Liver (tissue), 9 donors: ENCODE data around the gene TRERF1. TPM values are rescaled to one million over a fixed set of nuclear protein-coding genes. Genes with fewer than 3 reads are reported as not detected.

Source experiments
- DNase-seq: peaks from one replicate; pipeline ENCODE4 v3.0.0-alpha.2; 2017; ENCODE audit warnings: low spot score
- H3K27ac ChIP-seq, 2 donors: one replicate each; pipeline ENCODE4 v1.7.0; 2013; ENCODE audit warnings: inconsistent platforms in 2 of 2, low read length in 2 of 2, control low read depth in 1 of 2, low read depth in 1 of 2, mild to moderate bottlenecking in 1 of 2
- H3K27me3 ChIP-seq, 4 donors: one replicate each; pipeline versions ENCODE4 v1.6.1 to v1.7.0; 2013; ENCODE audit warnings: low read length in 3 of 4, inconsistent platforms in 1 of 4, mild to moderate bottlenecking in 1 of 4, moderate library complexity in 1 of 4; ENCODE audit not compliant: control insufficient read depth in 4 of 4, insufficient read depth in 4 of 4
- H3K36me3 ChIP-seq, 4 donors: one replicate each; pipeline versions ENCODE4 v1.6.1 to v1.7.0; 2013; ENCODE audit warnings: low read length in 3 of 4, mild to moderate bottlenecking in 3 of 4, low read depth in 1 of 4, moderate library complexity in 1 of 4; ENCODE audit not compliant: control insufficient read depth in 4 of 4, insufficient read depth in 3 of 4
- H3K4me1 ChIP-seq, 4 donors: one replicate each; pipeline versions ENCODE4 v1.6.1 to v1.7.0; 2013; ENCODE audit warnings: low read length in 3 of 4, mild to moderate bottlenecking in 3 of 4, moderate library complexity in 1 of 4; ENCODE audit not compliant: control insufficient read depth in 4 of 4, insufficient read depth in 4 of 4
- H3K4me3 ChIP-seq, 3 donors: one replicate each; pipeline versions ENCODE4 v1.6.1 to v1.7.0; 2013; ENCODE audit warnings: low read length in 3 of 3, control low read depth in 1 of 3, low read depth in 1 of 3, mild to moderate bottlenecking in 1 of 3
- H3K9ac ChIP-seq, 2 donors: one replicate each; pipeline ENCODE4 v1.7.0; 2013; ENCODE audit warnings: low read length in 2 of 2, mild to moderate bottlenecking in 2 of 2, moderate library complexity in 2 of 2, control low read depth in 1 of 2, low read depth in 1 of 2
- H3K9me3 ChIP-seq, 4 donors: one replicate each; pipeline versions ENCODE4 v1.6.1 to v1.7.0; 2013; ENCODE audit warnings: low read length in 3 of 4; ENCODE audit not compliant: control insufficient read depth in 4 of 4
- EGR1 ChIP-seq, 2 donors: IDR thresholded peaks; 2 replicates each; pipeline ENCODE4 v1.6.1; 2016 to 2018; ENCODE audit warnings: antibody characterized with exemption in 2 of 2, low read depth in 2 of 2
- FOXA1 ChIP-seq: IDR thresholded peaks from 2 replicates; pipeline ENCODE4 v1.6.1; 2016; ENCODE audit warnings: antibody characterized with exemption
- GABPA ChIP-seq, 2 donors: IDR thresholded peaks in 1 of 2; conservative IDR thresholded peaks in 1 of 2; 2 replicates each; pipeline ENCODE4 v1.6.1; 2016; ENCODE audit warnings: antibody characterized with exemption in 2 of 2, mild to moderate bottlenecking in 1 of 2, moderate library complexity in 1 of 2
- HNF4G ChIP-seq: IDR thresholded peaks from 2 replicates; pipeline ENCODE4 v1.6.1; 2016; ENCODE audit warnings: antibody characterized with exemption
- JUND ChIP-seq, 2 donors: IDR thresholded peaks; 2 replicates each; pipeline ENCODE4 v1.6.1; 2016; ENCODE audit warnings: antibody characterized with exemption in 2 of 2
- RAD21 ChIP-seq, 2 donors: IDR thresholded peaks; 2 replicates each; pipeline ENCODE4 v1.6.1; 2016; ENCODE audit warnings: antibody characterized with exemption in 2 of 2, mild to moderate bottlenecking in 2 of 2
- RXRA ChIP-seq, 2 donors: IDR thresholded peaks; 2 replicates each; pipeline ENCODE4 v1.6.1; 2017 to 2018; ENCODE audit warnings: antibody characterized with exemption in 2 of 2, mild to moderate bottlenecking in 1 of 2
- YY1 ChIP-seq: IDR thresholded peaks from 2 replicates; pipeline ENCODE4 v1.6.1; 2016; ENCODE audit warnings: antibody characterized with exemption, mild to moderate bottlenecking
- WGBS: extraction: QIAGEN DNeasy Blood & Tissue Kit; methylation state at CpG from one replicate; pipeline ENCODE4 v1.1.7; 2013; 5-methylcytosine and 5-hydroxymethylcytosine counted together
- polyA plus RNA-seq, 2 donors: library from polyadenylated mRNA; stranded (reverse) in 1 of 2; unstranded in 1 of 2; fragments of 200-250 nt in 1 of 2; fragments of >200 nt in 1 of 2; fragmentation: Nextera tagmentation in 1 of 2; extraction: Ambion mirVana in 1 of 2; gene quantifications; one replicate each; pipeline versions ENCODE4 v1.2.1 to v1.2.3, GENCODE V29; 2013 to 2015
- total RNA-seq, 2 donors: library from RNA; depleted of rRNA; stranded (reverse); fragments of >200 nt; gene quantifications; one replicate each; pipeline ENCODE4 v1.2.3, GENCODE V29; 2014
- TF ChIP-seq, protein P1 (sequence below): IDR thresholded peaks from 2 replicates; pipeline ENCODE4 v1.6.1; 2016; ENCODE audit warnings: antibody characterized with exemption, mild to moderate bottlenecking
- TF ChIP-seq, protein P2 (sequence below): fragments of 150-350 bp; IDR thresholded peaks from 2 replicates; pipeline ENCODE4 v1.5.1; 2017; ENCODE audit warnings: improper control_type of control experiment, low read depth, low read length; ENCODE audit not compliant: missing input control
- TF ChIP-seq, protein P3 (sequence below): IDR thresholded peaks from 2 replicates; pipeline ENCODE4 v1.6.1; 2016; ENCODE audit warnings: antibody characterized with exemption
- donor health status: healthy.
- donor health status: healthy.
- donor health status: healthy.
- donor health status: healthy.
- donor health status: healthy.

The TRERF1 gene
- total and polyA plus RNA-seq, 4 donors: 0.33 to 1.3 (median 0.68) TPM

DNA sequence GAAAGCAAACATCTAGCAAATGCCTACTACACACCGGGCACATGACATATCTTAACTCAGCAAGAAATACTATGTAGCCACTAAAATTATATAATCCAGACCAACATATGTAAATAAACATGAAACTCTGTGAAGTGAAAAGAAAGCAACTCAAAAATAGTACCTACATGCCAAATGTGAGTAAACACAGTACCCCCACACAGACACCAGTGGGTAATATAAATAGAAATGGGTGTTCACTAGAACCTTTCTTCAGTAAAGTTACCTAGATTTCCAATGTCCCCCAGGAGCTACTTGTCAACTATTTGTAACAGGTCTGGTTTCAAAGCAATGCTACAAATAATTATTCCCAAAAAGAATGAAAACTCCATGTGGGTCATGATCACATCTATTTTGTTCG is 25.5 kb downstream of the TRERF1 start:
- no peak overlapping the region for H3K27ac ChIP-seq
- no peak overlapping the region for H3K9ac ChIP-seq
- peaks cover 0 to 2% (median 0%) of the 10 kb centered on the region in 4 donors for H3K27me3 ChIP-seq
- peaks cover 1 to 8% (median 3%) of the 10 kb centered on the region in 4 donors for H3K4me1 ChIP-seq
- 91% methylated on average over 2 of the region's 2 CpGs for WGBS
- H3K36me3 ChIP-seq: no peaks in the 10 kb centered on the region
- TF ChIP-seq, protein P1, sequence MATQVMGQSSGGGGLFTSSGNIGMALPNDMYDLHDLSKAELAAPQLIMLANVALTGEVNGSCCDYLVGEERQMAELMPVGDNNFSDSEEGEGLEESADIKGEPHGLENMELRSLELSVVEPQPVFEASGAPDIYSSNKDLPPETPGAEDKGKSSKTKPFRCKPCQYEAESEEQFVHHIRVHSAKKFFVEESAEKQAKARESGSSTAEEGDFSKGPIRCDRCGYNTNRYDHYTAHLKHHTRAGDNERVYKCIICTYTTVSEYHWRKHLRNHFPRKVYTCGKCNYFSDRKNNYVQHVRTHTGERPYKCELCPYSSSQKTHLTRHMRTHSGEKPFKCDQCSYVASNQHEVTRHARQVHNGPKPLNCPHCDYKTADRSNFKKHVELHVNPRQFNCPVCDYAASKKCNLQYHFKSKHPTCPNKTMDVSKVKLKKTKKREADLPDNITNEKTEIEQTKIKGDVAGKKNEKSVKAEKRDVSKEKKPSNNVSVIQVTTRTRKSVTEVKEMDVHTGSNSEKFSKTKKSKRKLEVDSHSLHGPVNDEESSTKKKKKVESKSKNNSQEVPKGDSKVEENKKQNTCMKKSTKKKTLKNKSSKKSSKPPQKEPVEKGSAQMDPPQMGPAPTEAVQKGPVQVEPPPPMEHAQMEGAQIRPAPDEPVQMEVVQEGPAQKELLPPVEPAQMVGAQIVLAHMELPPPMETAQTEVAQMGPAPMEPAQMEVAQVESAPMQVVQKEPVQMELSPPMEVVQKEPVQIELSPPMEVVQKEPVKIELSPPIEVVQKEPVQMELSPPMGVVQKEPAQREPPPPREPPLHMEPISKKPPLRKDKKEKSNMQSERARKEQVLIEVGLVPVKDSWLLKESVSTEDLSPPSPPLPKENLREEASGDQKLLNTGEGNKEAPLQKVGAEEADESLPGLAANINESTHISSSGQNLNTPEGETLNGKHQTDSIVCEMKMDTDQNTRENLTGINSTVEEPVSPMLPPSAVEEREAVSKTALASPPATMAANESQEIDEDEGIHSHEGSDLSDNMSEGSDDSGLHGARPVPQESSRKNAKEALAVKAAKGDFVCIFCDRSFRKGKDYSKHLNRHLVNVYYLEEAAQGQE: no peak
- TF ChIP-seq YY1 (no peak), RAD21 (IDR thresholded peaks at IDR 0.05) (no peak), EGR1 (IDR thresholded peaks at IDR 0.05; ENCODE audit: low read depth in 2 of 2) (no peak)
- TF ChIP-seq, protein P2, sequence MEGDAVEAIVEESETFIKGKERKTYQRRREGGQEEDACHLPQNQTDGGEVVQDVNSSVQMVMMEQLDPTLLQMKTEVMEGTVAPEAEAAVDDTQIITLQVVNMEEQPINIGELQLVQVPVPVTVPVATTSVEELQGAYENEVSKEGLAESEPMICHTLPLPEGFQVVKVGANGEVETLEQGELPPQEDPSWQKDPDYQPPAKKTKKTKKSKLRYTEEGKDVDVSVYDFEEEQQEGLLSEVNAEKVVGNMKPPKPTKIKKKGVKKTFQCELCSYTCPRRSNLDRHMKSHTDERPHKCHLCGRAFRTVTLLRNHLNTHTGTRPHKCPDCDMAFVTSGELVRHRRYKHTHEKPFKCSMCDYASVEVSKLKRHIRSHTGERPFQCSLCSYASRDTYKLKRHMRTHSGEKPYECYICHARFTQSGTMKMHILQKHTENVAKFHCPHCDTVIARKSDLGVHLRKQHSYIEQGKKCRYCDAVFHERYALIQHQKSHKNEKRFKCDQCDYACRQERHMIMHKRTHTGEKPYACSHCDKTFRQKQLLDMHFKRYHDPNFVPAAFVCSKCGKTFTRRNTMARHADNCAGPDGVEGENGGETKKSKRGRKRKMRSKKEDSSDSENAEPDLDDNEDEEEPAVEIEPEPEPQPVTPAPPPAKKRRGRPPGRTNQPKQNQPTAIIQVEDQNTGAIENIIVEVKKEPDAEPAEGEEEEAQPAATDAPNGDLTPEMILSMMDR: no peak
- no peak overlapping the region for H3K4me3 ChIP-seq
- H3K9me3 ChIP-seq: no peaks in the 10 kb centered on the region
- no peak for DNase-seq

DNA sequence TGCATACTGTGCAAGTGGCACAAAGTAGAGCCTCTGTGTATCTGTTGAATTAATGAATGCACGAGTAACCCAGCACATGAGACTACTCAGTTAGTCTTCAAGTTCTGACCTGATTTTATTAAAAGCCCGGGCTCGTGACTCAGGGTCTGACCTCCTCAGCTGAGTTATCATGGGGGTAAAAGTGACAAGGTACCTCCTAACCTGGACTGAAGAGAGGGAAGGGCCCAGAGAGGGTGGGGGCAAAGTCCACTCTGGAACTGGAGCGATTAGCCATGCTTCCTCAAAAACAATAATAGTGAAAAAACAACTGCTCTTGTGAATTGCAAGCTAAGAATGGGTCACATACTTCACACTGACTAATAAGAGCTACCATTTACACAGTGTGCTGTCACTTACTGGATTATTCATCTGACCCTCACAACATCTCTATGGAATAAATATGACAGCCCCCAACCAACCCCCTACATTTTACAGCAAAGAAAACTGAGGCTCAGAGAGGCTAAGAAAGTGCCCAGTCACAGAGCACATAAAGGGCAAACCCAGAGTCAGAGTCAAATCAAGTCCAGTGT is 26.7 kb downstream of the TRERF1 start:
- no peak for TF ChIP-seq GABPA (IDR thresholded peaks at IDR 0.05 in 1 of 2, conservative IDR thresholded peaks at IDR 0.05 in 1 of 2)
- TF ChIP-seq, protein P2: no peak
- no peak for TF ChIP-seq HNF4G
- no peak for TF ChIP-seq RXRA (IDR thresholded peaks at IDR 0.05)
- TF ChIP-seq, protein P1: no peak
- no peak for TF ChIP-seq FOXA1
- TF ChIP-seq JUND (IDR thresholded peaks at IDR 0.05): no peak
- TF ChIP-seq EGR1 (IDR thresholded peaks at IDR 0.05; ENCODE audit: low read depth in 2 of 2): no peak
- TF ChIP-seq, protein P3, sequence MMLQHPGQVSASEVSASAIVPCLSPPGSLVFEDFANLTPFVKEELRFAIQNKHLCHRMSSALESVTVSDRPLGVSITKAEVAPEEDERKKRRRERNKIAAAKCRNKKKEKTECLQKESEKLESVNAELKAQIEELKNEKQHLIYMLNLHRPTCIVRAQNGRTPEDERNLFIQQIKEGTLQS: no peak
- no peak overlapping the region for H3K4me3 ChIP-seq
- WGBS: 57% methylated on average over 4 of the region's 4 CpGs
- no peaks in the 10 kb centered on the region for H3K9me3 ChIP-seq
- no peak for DNase-seq
- H3K4me1 ChIP-seq: peaks cover 1 to 8% (median 3%) of the 10 kb centered on the region in 4 donors
- H3K27ac ChIP-seq: no peak overlapping the region
- H3K9ac ChIP-seq: no peak overlapping the region
- H3K36me3 ChIP-seq: no peaks in the 10 kb centered on the region
- H3K27me3 ChIP-seq: peaks cover 0 to 2% (median 0%) of the 10 kb centered on the region in 4 donors
